Adrenal gland (tissue), 12 donors: ENCODE data around the gene LPP. TPM values are rescaled to one million over a fixed set of nuclear protein-coding genes. Genes with fewer than 3 reads are reported as not detected.

Experiments
- DNase-seq, 7 donors: peaks; one replicate each; pipeline ENCODE4 v3.0.0-alpha.2; 2019 to 2020
- H3K27ac ChIP-seq, 5 donors: fragments of 200-600 bp; sonication (generic) in 4 of 5; 1 replicate in 3 of 5; 2 replicates in 2 of 5; pipeline versions ENCODE4 v1.5.1 to v1.8.0; 2016 to 2020; ENCODE audit warnings: mild to moderate bottlenecking in 1 of 5
- H3K27me3 ChIP-seq: fragments of 200-600 bp; 2 replicates; pipeline ENCODE4 v1.8.0; 2021
- H3K36me3 ChIP-seq, 2 donors: fragments of 200-600 bp; replicated peaks in 1 of 2; 1 replicate in 1 of 2; 2 replicates in 1 of 2; pipeline versions ENCODE4 v1.5.1 to v1.8.0; 2018 to 2022
- H3K4me1 ChIP-seq, 2 donors: fragments of 200-600 bp; replicated peaks in 1 of 2; 1 replicate in 1 of 2; 2 replicates in 1 of 2; pipeline versions ENCODE4 v1.5.1 to v1.8.0; 2018 to 2021
- H3K4me3 ChIP-seq, 4 donors: fragments of 200-600 bp; sonication (generic) in 3 of 4; one replicate each; pipeline ENCODE4 v1.5.1; 2016 to 2018
- H3K9me3 ChIP-seq, 3 donors: fragments of 200-600 bp; sonication (generic) in 1 of 3; replicated peaks in 1 of 3; 1 replicate in 2 of 3; 2 replicates in 1 of 3; pipeline versions ENCODE4 v1.5.1 to v1.8.0; 2016 to 2021
- POLR2A ChIP-seq, 2 donors: fragments of 450-650 bp; IDR thresholded peaks; one replicate each; pipeline ENCODE4 v1.6.1; 2017; ENCODE audit warnings: antibody characterized with exemption in 2 of 2, mild to moderate bottlenecking in 2 of 2, moderate library complexity in 1 of 2
- WGBS, 4 donors: extraction: QIAGEN DNeasy Blood & Tissue Kit in 2 of 4; methylation state at CpG; one replicate each; pipeline versions ENCODE4 v1.1.5 to v1.1.7; 2013 to 2017; 5-methylcytosine and 5-hydroxymethylcytosine counted together
- intact Hi-C, 2 donors: fragments of 100-400 bp; cut with DNase I; formaldehyde crosslinking; loops; one replicate each; pipeline versions ENCODE4 v1.14.1 to v1.15.0; 2022 to 2023
- polyA plus RNA-seq, 3 donors: library from polyadenylated mRNA; stranded (reverse); fragments of 200-250 nt in 2 of 3; fragments of 350-450 nt in 1 of 3; fragmentation: Illumina TruSeq in 1 of 3; extraction: RNeasy Lipid Tissue Mini Kit (QIAGEN cat#74804) in 1 of 3; gene quantifications; one replicate each; pipeline ENCODE4 v1.2.3, GENCODE V29; 2013 to 2014
- total RNA-seq, 9 donors: library from RNA; depleted of rRNA in 4 of 9; stranded (reverse); fragments of >200 nt in 4 of 9; fragments of 120-200 nt in 1 of 9; fragmentation: NEBNext Ultra II Directional in 1 of 9; extraction: Animal tissue kit (Norgen Biotek cat#: 25700) in 1 of 9; gene quantifications; one replicate each; pipeline versions ENCODE4 v1.1.0 to v1.2.4, GENCODE V29; 2013 to 2023
- TF ChIP-seq, protein P1 (sequence below), 6 experiments: fragments of 450-650 bp in 4 of 6; fragments of 200-600 bp in 2 of 6; sonication (generic) in 1 of 6; IDR thresholded peaks; 1 replicate in 5 of 6; 2 replicates in 1 of 6; pipeline versions ENCODE4 v1.5.1 to v1.8.0; 2016 to 2021; ENCODE audit warnings: antibody characterized with exemption in 6 of 6, mild to moderate bottlenecking in 2 of 6, moderate library complexity in 1 of 6
- donor health status: healthy with polysubstance abuse.
- donor health status: Bipolar disorder and iron deficiency.
- donor health status: DM: yes; HTN: yes; CAD: no.
- donor health status: DM: no; HTN: no; CAD: no.
- donor health status: DM: no; HTN: no; CAD: no.
- donor health status: DM: yes; HTN: yes; CAD: no.

LPP gene
- total and polyA plus RNA-seq, 12 donors = 7.0 to 170 (median 101) TPM

DNA sequence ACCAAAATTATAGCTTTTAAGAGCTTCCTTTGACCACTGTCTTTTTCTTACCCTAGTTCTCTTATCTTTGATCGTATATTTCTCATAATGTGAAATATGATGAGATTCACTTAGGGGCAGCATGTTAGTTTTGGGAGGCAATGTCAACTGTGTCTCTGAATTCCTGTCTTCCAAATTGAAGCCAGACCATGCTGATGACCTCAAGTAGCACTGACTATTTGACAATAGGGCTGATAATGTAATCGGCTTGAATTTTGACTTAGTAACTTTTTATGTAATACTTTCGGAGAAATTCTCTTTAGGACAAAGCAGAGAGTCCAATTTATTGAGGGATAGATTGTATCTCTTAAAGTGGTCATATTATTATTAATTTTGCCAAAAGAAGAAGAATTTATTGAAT is 722.4 kb downstream of the LPP start:
- Histone ChIP-seq H3K27me3 (no peaks in the 10 kb centered on the region), H3K27ac (no peak overlapping the region), H3K9me3 (no peaks in the 10 kb centered on the region), H3K36me3 (peaks cover 0 to 15% of the 10 kb centered on the region in 2 donors), H3K4me3 (no peak overlapping the region), H3K4me1 (peaks cover 3% of the 10 kb centered on the region in 2 donors)
- 72 to 77% (median 72%) methylated on average over 3 of the region's 3 CpGs for WGBS, 4 donors
- no peak for DNase-seq
- TF ChIP-seq, protein P1, sequence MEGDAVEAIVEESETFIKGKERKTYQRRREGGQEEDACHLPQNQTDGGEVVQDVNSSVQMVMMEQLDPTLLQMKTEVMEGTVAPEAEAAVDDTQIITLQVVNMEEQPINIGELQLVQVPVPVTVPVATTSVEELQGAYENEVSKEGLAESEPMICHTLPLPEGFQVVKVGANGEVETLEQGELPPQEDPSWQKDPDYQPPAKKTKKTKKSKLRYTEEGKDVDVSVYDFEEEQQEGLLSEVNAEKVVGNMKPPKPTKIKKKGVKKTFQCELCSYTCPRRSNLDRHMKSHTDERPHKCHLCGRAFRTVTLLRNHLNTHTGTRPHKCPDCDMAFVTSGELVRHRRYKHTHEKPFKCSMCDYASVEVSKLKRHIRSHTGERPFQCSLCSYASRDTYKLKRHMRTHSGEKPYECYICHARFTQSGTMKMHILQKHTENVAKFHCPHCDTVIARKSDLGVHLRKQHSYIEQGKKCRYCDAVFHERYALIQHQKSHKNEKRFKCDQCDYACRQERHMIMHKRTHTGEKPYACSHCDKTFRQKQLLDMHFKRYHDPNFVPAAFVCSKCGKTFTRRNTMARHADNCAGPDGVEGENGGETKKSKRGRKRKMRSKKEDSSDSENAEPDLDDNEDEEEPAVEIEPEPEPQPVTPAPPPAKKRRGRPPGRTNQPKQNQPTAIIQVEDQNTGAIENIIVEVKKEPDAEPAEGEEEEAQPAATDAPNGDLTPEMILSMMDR (IDR thresholded peaks at IDR 0.05) = no peak
- no peak for TF ChIP-seq POLR2A (IDR thresholded peaks at IDR 0.05)
- intact Hi-C loops = no loop called here

DNA sequence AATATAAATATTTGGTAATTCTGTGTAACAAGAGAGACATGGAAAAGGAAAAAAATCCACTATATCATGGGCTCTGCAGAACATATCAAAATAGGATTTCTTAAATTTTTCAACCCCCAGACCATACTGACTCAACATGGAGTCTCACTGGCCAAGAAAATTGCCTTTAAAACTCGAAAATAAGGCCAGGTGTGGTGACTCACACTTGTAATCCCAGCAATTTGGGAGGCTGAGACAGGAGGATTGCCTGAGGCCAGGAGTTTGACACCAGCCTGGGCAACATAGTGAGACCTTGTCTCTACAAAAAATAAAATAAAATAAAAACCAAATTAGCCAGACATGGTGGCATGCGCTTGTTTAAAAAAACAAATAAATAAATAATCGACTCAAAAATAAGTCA is 723.4 kb downstream of the LPP start:
- no peak overlapping the region for H3K4me3 ChIP-seq
- H3K27ac ChIP-seq = no peak overlapping the region
- no peak for TF ChIP-seq POLR2A (IDR thresholded peaks at IDR 0.05)
- TF ChIP-seq, protein P1 (IDR thresholded peaks at IDR 0.05) = no peak
- peaks cover 11 to 13% of the 10 kb centered on the region in 2 donors for H3K4me1 ChIP-seq
- intact Hi-C loops = no loop called here
- peaks cover 0 to 15% of the 10 kb centered on the region in 2 donors for H3K36me3 ChIP-seq
- no peak for DNase-seq
- 88 to 93% (median 90%) methylated on average over 3 of the region's 3 CpGs for WGBS, 4 donors
- no peaks in the 10 kb centered on the region for H3K9me3 ChIP-seq
- no peaks in the 10 kb centered on the region for H3K27me3 ChIP-seq

DNA sequence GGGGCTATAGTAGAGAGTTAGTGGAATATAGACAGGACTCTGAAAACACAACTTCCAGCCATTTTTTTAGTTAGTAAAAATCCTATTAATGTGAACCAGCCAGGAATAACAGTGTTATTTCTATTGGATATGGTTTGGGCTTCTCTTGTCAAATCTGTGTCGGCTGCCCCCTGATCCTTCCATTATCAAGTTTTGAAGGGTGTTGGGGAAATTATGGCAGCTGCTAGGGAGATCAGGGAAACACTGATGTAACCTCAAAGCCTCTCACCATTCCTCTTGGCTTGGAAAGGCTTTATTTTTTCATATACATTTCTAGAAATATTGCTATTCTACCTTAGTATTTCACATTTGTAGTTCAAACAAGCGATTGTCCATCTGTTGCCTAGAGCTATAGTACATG is 724.1 kb downstream of the LPP start:
- H3K4me1 ChIP-seq = peaks cover 13 to 17% of the 10 kb centered on the region in 2 donors
- H3K36me3 ChIP-seq = peaks cover 0 to 15% of the 10 kb centered on the region in 2 donors
- no peaks in the 10 kb centered on the region for H3K9me3 ChIP-seq
- 91 to 98% (median 93%) methylated on average over 2 of the region's 2 CpGs for WGBS, 4 donors
- DNase-seq = no peak
- no peak overlapping the region for H3K27ac ChIP-seq
- no peaks in the 10 kb centered on the region for H3K27me3 ChIP-seq
- intact Hi-C loops = no loop called here
- TF ChIP-seq POLR2A (IDR thresholded peaks at IDR 0.05) = no peak
- TF ChIP-seq, protein P1 (IDR thresholded peaks at IDR 0.05) = no peak
- H3K4me3 ChIP-seq = no peak overlapping the region

DNA sequence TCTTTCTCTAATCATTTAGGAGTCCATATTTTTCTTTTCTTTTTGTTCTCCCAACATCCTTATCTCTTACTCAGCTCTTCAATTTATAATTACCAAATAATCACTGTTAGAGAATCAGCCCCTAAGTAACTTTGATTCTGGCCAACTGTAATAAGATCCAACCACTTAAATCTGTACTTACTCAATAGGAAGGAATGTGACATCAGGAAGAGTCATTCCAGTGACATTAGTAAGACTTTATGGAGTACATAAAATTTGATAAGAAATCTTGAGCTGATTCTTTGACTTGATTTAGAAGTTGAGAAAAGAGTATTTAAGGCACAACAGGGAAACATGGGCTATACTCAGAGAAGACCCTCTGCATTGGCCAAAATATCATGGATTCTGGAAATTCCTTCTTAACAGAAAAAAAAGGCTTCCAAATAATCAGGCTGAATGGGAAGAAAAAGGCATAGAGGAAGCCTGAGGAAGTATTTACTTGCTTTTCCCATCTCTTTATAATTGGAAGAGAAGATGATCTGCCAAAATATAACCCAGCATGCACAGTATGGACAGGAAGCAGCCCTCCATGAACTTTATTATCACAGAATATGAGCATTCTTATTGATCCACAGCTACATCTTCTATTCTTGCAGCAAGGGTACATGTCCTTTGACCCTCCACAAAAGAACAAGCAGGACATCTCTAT is 728.1 kb downstream of the LPP start:
- DNase-seq = no peak
- Histone ChIP-seq H3K36me3 (no peaks in the 10 kb centered on the region), H3K27ac (peak overlapping the region in 3 of 5 donors; percentile 34 to 80 (median 60)), H3K4me1 (peaks cover 13 to 17% of the 10 kb centered on the region in 2 donors), H3K4me3 (no peak overlapping the region), H3K9me3 (no peaks in the 10 kb centered on the region), H3K27me3 (no peaks in the 10 kb centered on the region)
- intact Hi-C loops = no loop called here
- TF ChIP-seq POLR2A (IDR thresholded peaks at IDR 0.05) = no peak
- TF ChIP-seq, protein P1 (IDR thresholded peaks at IDR 0.05) = no peak
